C4-2B (cell line): ENCODE measurements around the gene HS6ST1.

ENCODE experiments used
- ZFX ChIP-seq: fragments of 450-650 bp; IDR thresholded peaks from 2 replicates; pipeline ENCODE4 v1.6.1; 2017
- TF ChIP-seq, protein P1 (sequence below): fragments of 450-650 bp; conservative IDR thresholded peaks from 2 replicates; pipeline ENCODE4 v1.5.1; 2017; ENCODE audit warnings: mild to moderate bottlenecking

- TF ChIP-seq, protein P1, sequence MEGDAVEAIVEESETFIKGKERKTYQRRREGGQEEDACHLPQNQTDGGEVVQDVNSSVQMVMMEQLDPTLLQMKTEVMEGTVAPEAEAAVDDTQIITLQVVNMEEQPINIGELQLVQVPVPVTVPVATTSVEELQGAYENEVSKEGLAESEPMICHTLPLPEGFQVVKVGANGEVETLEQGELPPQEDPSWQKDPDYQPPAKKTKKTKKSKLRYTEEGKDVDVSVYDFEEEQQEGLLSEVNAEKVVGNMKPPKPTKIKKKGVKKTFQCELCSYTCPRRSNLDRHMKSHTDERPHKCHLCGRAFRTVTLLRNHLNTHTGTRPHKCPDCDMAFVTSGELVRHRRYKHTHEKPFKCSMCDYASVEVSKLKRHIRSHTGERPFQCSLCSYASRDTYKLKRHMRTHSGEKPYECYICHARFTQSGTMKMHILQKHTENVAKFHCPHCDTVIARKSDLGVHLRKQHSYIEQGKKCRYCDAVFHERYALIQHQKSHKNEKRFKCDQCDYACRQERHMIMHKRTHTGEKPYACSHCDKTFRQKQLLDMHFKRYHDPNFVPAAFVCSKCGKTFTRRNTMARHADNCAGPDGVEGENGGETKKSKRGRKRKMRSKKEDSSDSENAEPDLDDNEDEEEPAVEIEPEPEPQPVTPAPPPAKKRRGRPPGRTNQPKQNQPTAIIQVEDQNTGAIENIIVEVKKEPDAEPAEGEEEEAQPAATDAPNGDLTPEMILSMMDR = no peak
- no peak for TF ChIP-seq ZFX
These were observed 1.0 kb upstream of the HS6ST1 start for GRCh38 chr2:128319631-128320191.
